Body of pancreas (tissue), 4 donors: ENCODE measurements around the gene NCAN.

Experiments
- CTCF ChIP-seq, 7 experiments: fragments of 450-650 bp in 4 of 7; fragments of 200-600 bp in 3 of 7; sonication (generic) in 3 of 7; IDR thresholded peaks; one replicate each; pipeline ENCODE4 v1.5.1; 2016 to 2019; ENCODE audit warnings: antibody characterized with exemption in 7 of 7
- POLR2A ChIP-seq, 3 donors: fragments of 450-650 bp; IDR thresholded peaks; one replicate each; pipeline ENCODE4 v1.6.1; 2016; ENCODE audit warnings: antibody characterized with exemption in 3 of 3, mild to moderate bottlenecking in 2 of 3

- TF ChIP-seq CTCF (IDR thresholded peaks at IDR 0.05) (no peak), POLR2A (IDR thresholded peaks at IDR 0.05) (no peak)
These were observed 3.1 kb downstream of the NCAN start for GRCh38 chr19:19214892-19215291.
